PFSK-1 (cell line): Measurements from ENCODE around the gene GOSR1.

ENCODE experiments used
- FOXP2 ChIP-seq: optimal IDR thresholded peaks from 2 replicates; pipeline ENCODE3; 2011; ENCODE audit warnings: borderline replicate concordance, control low read depth, inconsistent platforms; ENCODE audit not compliant: insufficient read depth; ENCODE audit errors: extremely low read length, extremely low read depth
- POLR2AphosphoS5 ChIP-seq: IDR thresholded peaks from 2 replicates; pipeline ENCODE4 v1.6.1; 2012; ENCODE audit warnings: low read depth, mild to moderate bottlenecking, control low read depth, low read length, moderate library complexity
- REST ChIP-seq, 2 experiments: IDR thresholded peaks; 2 replicates each; pipeline versions ENCODE4 v1.6.1 to v1.8.0; 2011 to 2012; ENCODE audit warnings: low read depth in 2 of 2, low read length in 2 of 2, control low read depth in 1 of 2, inconsistent platforms in 1 of 2, mild to moderate bottlenecking in 1 of 2, moderate library complexity in 1 of 2; ENCODE audit not compliant: insufficient read depth in 1 of 2
- SIN3A ChIP-seq: IDR thresholded peaks from 2 replicates; pipeline ENCODE4 v1.6.1; 2012; ENCODE audit warnings: mild to moderate bottlenecking, low read length, moderate library complexity, borderline replicate concordance; ENCODE audit not compliant: insufficient read depth
- TAF1 ChIP-seq: IDR thresholded peaks from 2 replicates; pipeline ENCODE4 v1.6.1; 2012; ENCODE audit warnings: low read length, control low read depth, borderline replicate concordance; ENCODE audit not compliant: insufficient read depth

Gene GOSR1

GRCh38 chr17:30468465-30468864 lies 8.7 kb upstream of the GOSR1 start:
- TF ChIP-seq SIN3A (no peak), FOXP2 (no peak), TAF1 (no peak), REST (IDR thresholded peaks at IDR 0.05; ENCODE audit: insufficient read depth in 1 of 2, low read depth in 2 of 2, low read length in 2 of 2) (no peak), POLR2AphosphoS5 (no peak)

- TF ChIP-seq TAF1: no peak
- no peak for TF ChIP-seq POLR2AphosphoS5
- TF ChIP-seq REST (IDR thresholded peaks at IDR 0.05; ENCODE audit: insufficient read depth in 1 of 2, low read depth in 2 of 2, low read length in 2 of 2): no peak
- TF ChIP-seq SIN3A: no peak
- TF ChIP-seq FOXP2: no peak
Observed at GRCh38 chr17:30472238-30472890, 4.8 kb upstream of the GOSR1 start.

GRCh38 chr17:30475206-30475605 lies 2.0 kb upstream of the GOSR1 start:
- no peak for TF ChIP-seq FOXP2
- TF ChIP-seq REST (IDR thresholded peaks at IDR 0.05; ENCODE audit: insufficient read depth in 1 of 2, low read depth in 2 of 2, low read length in 2 of 2): no peak
- TF ChIP-seq TAF1: no peak
- TF ChIP-seq POLR2AphosphoS5: no peak
- TF ChIP-seq SIN3A: no peak

- TF ChIP-seq SIN3A (no peak), POLR2AphosphoS5 (no peak), TAF1 (no peak), REST (IDR thresholded peaks at IDR 0.05; ENCODE audit: insufficient read depth in 1 of 2, low read depth in 2 of 2, low read length in 2 of 2) (no peak; a peak in 1 of 4 replicates), FOXP2 (no peak)
Observed at GRCh38 chr17:30476726-30477082, 504 bp upstream of the GOSR1 start.

- no peak for TF ChIP-seq TAF1
- TF ChIP-seq FOXP2: no peak
- no peak for TF ChIP-seq SIN3A
- TF ChIP-seq POLR2AphosphoS5: no peak
- TF ChIP-seq REST (IDR thresholded peaks at IDR 0.05; ENCODE audit: insufficient read depth in 1 of 2, low read depth in 2 of 2, low read length in 2 of 2): no peak
Observed at GRCh38 chr17:30477774-30478115, 537 bp downstream of the GOSR1 start.
